IPS DF 4.7 (cell line): ENCODE results near the gene FRMD3.
"Not testable (repeated sequence)": the region's sequence is repeated elsewhere in the genome, so short reads cannot be mapped to it uniquely, and the experiment has no call there.

ENCODE experiments used
- DNase-seq: peaks from one replicate; pipeline ENCODE4 v3.0.0-alpha.2; 2013; ENCODE audit warnings: low spot score; ENCODE audit errors: extremely low read depth

Gene FRMD3

DNA sequence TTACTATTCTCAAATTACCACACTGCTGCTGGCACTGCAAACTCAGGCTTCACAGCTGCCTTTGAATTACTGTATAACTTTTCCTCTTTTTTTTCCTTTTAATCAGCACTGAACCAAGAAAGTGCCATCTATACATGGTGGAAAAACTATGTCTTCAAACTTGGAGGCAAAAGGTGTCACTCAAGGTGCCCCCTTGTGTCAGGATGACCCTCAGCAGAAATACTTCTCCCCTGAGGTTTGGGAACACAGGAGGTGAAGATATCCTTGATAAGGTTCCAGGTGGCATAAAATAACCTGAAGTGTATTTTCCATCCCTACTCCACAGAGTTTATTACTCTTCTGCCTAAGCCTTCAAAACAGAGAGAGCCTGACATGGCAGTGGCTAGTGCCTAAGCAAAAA lies 14.5 kb downstream of the FRMD3 start:
- no peak for DNase-seq

DNA sequence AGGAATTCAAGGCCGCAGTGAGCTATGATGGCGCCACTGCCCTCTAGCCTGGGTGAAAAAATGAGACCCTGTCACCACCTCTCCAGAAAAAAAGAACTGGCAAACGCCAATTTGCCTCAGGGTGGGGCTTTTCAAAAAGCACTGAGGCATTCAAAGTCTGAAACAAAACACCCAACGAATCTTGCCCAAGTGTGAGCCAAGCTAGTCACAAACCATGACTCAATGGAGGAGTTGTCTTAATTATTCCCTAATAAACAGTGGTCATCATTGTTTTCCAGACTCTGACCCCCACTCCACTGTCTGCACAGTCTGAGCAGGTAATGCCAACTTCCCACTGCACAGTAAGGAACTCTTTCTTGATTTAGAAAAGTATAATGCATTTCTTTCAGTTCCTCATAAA lies 16.8 kb downstream of the FRMD3 start:
- DNase-seq, result no peak

DNA sequence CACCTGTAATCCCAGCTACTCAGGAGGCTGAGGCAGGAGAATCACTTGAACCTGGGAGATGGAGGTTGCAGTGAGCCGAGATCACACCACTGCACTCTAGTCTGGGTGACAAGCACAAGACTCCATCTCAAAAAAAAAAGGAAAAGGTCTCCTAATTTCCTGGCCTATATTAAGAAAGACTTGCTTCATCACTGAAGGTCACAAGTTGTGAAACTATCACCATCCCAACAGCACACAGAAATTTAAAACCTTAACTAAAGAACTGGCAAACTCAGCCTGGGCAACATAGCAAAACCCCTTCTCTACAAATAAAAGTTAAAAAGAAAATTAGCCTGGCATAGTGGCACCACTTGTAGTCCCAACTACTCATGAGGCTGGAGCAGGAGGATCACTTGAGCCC lies 17.2 kb downstream of the FRMD3 start:
- no peak for DNase-seq

DNA sequence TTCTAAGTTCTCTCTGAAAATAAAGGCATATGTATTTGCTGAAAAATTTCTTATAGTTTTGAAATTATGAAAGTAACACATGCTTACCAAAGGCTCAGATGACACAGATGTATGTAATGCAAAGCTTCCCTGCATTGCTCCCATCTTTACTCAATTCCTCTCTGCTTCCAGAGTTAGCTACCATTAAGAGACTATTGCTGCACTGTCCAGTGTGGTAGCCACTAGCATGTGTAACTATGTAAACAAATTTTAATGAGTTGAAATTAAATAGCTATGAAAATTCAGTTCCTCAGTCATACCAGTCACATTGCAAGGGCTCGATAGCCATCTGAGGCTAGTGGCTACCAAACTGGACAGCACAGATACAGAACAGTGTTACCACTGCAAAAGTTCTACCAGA lies 17.9 kb downstream of the FRMD3 start:
- no peak for DNase-seq

DNA sequence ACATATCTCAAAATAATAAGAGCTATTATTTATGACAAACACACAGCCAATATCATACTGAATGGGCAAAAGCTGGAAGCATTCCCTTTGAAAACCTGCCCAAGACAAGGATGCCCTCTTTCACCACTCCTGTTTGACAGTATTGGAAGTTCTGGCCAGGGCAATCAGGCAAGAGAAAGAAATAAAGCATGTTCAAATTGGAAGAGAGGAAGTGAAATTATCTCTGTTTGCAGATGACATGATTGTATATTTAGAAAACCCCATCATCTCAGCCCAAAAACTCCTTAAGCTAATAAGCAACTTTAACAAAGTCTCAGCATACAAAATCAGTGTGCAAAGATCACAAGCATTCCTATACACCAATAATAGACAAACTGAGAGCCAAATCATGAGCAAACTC lies 20.2 kb downstream of the FRMD3 start:
- not testable (repeated sequence) for DNase-seq

DNA sequence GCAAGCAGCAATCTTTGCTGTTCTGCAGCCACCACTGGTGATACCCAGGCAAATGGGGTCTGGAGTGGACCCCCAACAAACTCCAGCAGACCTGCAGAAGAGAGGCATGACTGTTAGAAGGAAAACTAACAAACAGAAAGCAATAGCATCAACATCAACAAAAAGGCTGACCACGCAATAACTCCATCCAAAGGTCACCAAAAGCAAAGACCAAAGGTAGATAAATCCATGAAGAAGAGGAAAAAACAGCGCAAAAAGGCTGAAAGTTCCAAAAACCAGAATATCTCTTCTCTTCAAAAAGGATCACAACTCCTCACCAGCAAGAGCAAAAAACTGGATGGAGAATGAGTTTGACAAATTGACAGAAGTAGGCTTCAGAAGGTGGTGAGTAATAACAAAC lies 23.4 kb downstream of the FRMD3 start:
- DNase-seq, result no peak

DNA sequence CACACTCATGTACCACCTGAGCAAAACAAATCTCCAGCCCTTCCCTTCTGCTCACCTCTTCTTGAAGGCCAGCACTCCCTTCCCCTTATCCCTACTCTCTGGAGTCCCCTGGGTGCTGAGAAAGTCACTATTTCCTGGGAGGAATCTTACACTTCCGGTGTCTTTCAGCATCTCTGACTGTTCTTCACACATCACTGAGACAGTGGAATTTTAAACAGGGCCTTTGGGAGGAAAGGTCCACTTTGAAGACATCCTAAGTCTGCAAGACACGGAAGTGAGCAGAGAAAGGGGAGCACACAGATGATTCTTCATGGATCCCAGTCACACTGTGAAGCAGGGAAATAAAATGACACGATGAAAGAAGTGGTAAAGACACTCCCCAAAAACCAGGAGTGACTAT lies 25.6 kb downstream of the FRMD3 start:
- DNase-seq, result no peak

DNA sequence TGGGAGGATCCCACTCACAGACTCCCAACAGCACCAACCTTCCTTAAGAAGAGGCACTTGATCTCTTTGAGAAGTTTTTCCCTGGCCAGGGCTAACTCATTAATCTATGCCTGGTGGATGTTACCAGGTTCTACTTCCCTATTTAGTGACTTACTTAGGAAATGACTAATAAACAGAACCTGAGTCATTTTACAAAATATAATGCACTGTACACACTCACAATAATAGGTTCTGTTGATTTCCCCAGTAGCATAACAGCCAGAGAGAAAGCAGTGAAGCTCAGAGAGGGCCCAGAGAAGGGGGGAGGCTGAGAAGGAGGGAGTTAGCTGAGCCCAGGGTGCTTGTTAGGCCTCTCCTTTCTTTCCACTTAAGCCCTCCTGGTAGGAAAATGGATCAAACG lies 27.1 kb downstream of the FRMD3 start:
- DNase-seq, result no peak

DNA sequence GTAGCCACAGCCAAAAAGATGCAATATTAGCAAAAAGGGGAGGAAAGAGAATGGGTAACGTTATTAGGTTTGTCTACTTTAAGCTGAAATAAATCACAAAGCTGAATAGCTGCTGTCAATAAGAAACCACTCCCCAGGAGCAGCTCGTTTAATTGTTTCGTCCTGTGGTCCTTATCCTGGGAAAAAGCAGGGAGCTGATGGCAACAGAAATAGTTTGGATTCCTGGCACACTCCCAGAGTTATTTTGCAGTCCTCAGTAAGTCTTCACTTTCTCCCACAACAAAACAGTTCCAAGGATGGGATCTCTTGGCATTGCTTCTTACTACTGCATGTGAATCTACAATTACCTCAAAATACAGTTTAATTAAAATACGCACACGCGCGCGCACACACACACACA lies 28.8 kb downstream of the FRMD3 start:
- DNase-seq, result no peak

DNA sequence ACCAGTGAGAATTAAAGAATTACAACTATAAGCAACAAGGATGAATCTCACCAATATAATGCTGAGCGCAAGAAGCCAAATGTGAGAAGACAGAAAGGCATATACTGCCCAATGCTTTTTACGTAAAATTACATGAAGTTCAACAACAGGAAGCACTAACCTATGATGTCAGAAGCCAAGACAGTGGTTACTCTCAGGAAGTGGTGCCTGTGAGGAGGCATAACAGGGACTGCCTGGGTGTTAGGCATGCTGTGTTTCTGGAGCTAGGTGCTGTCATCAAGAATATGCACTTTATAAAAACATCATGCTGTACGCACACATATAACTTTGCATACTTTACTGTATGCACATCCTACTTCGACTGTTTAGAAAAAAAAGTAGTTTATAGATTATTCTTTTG lies 30.1 kb downstream of the FRMD3 start:
- no peak for DNase-seq

DNA sequence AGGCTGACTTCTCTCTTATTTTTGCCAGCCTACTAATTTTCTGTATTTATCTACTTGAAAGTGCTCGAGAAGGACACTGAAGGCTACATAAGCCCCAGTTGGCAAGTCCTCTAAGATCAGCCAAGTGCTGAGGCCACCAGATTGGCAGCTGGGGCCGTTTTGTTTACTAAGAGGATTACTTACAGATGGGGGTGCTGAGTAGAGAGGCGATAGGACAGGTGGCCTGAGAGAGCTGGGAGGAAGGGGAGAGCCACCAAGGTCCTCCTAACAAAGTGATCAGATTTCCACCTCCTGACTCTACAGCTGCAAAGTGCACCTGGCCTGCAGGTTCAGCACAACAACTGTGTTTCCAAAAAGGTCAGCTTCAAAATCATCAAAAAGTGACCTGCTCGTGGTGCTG lies 32.9 kb downstream of the FRMD3 start:
- DNase-seq, result no peak

DNA sequence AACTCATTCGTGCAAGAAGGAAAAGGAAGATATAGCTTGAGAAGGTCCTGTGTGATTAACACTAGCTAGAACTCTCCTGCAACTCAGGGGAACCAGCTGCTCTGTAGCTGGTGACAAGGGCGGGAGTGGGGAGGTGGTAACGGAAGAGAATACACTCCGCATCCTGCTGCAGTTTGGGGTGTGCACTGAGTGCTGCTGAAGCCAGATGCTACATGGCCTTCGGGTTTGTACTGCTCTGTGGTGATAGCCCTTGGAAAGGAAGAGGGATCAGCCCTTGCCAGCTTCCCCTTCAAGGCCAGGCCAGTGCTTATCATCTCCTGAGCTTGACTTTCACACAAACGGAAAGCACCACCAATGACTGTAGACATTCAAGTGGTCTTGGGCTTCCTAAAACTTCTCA lies 34.3 kb downstream of the FRMD3 start:
- DNase-seq, result no peak

DNA sequence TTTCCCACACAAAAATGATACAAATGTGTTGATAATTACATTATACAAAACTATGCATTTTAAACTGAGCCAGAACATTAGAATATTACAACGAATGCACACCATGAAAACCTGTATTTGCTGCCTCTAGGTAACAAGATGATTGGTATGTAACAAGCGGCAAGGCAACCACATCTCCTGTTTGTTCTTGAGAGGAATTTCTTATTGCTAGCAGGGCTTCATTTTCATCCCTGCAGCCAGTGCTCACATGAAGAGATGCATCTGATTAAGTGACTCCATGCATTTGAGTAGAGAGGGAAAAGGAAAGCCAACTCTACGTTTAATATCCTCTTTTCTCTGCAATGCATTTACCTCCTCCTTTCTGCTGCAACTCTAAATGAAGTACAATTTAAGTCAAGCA lies 36.6 kb downstream of the FRMD3 start:
- no peak for DNase-seq

DNA sequence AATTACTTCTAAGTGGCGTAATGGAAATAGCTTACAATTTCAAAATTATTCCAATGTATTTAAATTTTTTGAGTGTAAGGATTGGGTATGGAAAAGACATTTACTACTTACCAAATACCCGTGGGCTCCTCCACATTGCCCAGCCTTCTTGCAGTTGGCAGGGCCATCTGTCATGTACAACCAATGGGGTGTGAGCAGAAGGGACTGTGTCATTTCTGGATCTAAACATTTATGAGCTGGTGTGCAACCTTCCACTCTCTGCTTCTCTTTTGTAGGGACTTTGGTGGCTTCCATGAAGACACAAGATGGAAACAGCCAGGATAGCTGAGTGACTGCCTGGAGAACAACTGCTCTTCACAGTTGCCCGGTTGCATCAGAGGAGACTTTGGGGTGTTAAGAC lies 40.8 kb downstream of the FRMD3 start:
- DNase-seq, result no peak

DNA sequence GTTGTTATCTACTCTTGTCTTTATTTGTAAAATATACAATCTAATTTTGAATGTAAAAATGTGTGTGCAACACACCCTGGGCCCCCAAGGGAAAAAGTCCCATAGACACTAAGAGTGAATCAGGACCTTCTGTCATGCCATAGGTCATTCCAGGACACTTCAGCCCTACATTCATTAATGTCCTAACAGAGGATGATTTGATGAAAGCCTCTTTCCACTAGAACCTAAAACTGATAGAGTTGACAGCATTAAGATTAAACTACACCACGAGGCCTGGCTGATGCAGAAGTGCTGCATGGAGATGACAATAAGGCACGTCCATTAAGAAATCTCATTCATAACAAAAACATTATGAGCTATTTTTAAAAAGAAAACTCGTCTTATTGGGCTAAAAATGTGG lies 46.2 kb downstream of the FRMD3 start:
- DNase-seq, result no peak

DNA sequence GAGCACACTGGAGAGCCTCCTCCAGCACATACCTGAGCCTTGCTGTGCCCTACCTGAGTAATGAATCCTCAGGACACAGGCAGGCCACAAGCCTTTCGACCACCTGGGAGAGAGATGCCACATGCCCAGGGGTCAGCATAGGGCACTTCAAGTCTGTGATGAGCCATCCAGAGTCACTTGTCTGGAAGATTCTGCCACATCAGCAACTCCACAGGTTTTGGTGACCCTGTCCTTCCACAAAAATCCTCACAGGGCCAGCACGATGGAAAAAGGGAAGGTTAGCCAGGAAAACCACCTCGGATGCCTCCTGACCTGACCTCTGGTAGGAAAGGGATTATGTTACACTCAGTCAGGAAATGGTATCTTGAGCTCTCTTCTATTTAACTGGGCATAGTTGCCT lies 46.8 kb downstream of the FRMD3 start:
- no peak for DNase-seq

DNA sequence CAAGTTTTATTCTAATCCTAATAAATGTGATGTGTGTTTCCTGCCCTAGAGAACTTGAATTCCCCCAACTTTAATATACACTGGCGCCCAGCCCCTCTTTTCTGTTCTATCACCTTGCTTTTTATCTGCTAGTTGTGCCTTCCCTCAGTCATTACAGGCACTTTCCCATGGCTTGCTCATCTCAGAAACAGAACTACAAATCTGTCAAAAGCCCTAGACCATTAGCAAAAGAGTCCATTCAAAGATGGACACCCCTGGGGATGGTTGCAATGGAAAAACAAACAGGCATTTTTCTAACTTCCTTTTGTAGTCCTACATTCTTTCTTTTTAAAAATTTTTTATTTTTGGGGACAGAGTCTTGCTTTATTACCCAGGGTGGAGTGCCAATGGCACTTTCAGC lies 48.2 kb downstream of the FRMD3 start:
- no peak for DNase-seq

DNA sequence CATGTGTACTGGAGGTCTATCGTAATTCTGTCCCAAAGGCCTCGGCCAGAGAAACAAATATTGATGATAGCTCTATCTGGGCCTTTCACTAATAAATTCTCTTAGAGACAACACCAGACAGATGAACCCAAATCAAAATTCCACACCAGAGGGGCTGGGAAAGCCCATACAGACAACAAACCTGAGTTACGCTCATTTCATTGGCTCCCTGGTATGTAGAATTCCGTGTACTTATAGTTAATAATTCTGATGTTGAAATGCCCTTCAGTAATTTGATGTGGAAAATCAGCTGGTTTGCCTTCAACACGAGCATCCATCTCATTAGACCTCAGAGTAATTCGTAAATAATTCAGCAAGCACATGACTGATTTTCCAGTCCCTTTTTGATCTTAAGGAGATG lies 53.2 kb downstream of the FRMD3 start:
- no peak for DNase-seq

DNA sequence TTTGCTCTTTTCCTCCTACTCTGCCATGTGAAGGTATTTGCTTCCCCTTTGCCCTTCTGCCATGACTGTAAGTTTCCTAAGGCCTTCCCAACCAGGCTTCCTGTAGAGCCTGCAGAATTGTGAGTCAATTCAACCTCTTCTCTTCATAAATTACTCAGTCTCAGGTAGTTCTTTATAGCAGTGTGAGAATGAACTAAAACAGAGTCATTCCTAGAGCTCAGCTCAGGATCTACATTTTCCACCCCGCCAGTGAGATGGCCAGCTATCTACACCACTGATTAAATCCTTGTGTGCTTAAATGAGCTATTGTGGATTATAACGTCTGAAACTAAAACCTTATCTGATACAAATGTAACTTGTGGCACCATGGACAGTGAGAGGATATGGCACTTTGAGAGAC lies 55.0 kb downstream of the FRMD3 start:
- DNase-seq, result no peak

DNA sequence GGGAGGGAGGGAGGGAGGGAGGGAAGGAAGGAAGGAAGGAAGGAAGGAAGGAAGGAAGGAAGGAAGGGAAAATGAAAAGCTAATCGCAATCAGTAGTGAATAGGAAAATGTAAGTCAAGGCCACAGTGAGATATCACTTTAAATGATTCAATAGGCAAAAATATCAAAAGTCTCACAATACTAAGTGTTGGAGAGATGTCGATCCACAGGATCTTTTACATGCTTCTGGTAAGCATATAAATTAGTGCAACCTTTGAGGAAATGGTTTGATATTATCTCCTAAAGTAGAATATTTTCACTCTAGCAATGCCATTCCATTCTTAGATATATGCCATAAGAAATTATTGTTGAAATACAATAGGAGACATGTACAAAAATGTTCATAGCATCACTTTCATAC lies 58.4 kb downstream of the FRMD3 start:
- no peak for DNase-seq

DNA sequence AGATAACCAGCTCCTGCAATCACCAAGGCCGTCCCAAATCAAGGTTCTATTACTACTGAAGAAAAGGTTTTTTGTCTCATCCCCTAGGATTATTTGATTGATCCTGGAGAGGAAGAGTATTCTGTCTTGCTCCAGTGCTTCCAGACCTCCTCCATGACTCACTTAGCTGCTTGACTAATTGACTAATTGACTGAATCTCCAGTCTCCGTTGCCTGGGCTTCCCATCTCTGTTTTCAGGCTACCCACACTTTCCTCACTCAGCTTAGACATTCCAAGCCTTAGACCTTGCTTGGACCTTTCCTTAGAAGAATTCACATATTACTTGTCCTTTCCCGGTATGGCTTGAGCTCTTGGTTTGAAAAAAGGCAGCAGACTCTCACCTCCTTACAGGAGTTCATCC lies 60.6 kb downstream of the FRMD3 start:
- no peak for DNase-seq

DNA sequence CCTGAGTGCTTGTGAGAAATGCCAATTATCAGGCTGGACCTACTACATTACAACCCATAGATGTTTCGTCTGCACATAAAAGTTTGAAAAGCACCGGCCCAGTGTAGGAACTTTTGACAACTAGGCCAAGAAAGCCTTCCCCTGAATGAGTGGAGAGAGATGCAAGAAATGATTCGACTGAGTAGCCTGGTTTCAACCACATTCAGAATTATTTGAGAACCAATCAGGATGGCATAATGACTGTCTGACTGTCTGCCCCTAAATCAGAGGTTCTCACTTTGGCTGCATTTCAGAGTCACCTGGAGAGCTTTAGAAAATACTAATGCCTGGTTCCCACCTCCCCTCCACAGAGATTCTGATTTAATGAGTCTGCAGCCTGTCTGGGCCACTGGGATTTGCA lies 61.1 kb downstream of the FRMD3 start:
- no peak for DNase-seq

DNA sequence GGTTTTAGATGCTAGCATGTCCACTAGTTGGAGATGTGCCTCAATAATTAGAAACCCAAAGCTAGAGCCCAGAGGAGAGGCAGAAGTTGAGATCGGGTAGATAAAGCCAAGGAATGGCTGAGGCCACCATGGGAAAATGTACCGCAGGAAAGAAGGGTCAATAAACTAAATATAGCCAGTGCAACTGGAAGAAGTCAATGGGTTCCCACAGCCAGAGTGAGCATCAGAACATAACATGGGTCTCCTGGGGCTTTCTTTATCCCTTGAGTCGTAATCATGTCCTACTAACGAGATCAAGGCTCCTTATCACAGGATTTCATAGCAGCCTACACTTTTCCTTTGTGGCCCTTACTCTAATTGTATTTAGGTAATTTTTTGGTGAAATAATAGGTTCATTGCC lies 61.7 kb downstream of the FRMD3 start:
- no peak for DNase-seq

DNA sequence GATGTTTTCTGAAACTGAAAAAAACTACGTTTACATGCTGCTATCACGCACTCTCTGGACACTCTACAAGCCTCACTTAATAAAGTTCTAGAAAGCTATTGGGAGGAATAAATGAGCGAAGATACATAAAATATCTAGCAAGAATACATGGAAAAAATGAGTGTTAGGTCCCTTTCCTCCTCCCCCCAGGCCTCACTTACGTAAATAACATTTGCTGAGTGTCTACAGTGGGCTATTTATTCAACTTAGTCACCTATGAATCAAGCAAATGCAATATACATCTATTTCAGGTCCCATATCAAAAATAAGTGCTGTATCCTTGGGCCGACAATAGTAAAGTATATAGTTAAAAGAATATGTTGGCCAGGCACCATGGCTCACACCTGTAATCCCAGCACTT lies 62.5 kb downstream of the FRMD3 start:
- DNase-seq, result no peak

DNA sequence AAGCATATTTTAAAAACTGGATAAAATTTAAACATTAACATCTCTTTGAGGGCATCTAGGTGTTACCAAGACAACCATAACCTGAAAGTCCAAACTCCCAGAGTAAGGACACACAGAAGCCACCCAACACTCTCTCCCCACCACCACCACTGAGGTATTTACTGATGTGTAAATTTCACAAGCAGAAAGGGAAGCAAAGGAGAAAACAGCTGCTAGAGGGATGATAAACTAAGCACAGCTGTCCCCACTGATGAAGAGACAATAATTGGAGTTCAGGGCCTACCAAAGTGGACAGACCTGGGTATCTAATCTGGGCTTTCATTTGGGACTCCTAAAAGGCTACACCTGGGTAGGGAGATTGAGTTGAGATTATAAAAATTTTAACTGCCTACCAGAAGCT lies 63.6 kb downstream of the FRMD3 start:
- no peak for DNase-seq
